ENCODE measurements around the gene NSUN2. TPM values are rescaled to one million over a fixed set of nuclear protein-coding genes. Genes with fewer than 3 reads are reported as not detected.

NSUN2 gene
- total RNA-seq, 1 donor from 2014 or later = 93.3 TPM

GRCh38 chr5:6633469-6634245 is 813 bp upstream of the NSUN2 start:
- peak; percentile 46 for ATAC-seq (ENCODE audit: low read depth)
- ChIA-PET CTCF (interaction anchor here (1.0 to 2.9 kb wide), 8 partner anchors 28 to 1137 kb away, joined by 3 to 28 read pairs (median 3); no protein-coding TSS in a partner anchor), POLR2A (interaction anchor here (0.7 to 3.4 kb wide), 16 partner anchors 13 to 1235 kb away, joined by 3 to 44 read pairs (median 13); partner anchors contain the start of genes FASTKD3, ICE1, MED10 and MTRR)
- no peaks in the 10 kb centered on the region for H3K9me3 Mint-ChIP-seq
- H3K27me3 Mint-ChIP-seq = no peaks in the 10 kb centered on the region
- DNase-seq = no peak
- H3K4me1 Mint-ChIP-seq = peaks cover 44% of the 10 kb centered on the region
- H3K36me3 Mint-ChIP-seq (ENCODE audit: low read depth) = peaks cover 40% of the 10 kb centered on the region
- intact Hi-C loops (cut with micrococcal nuclease) = loop anchor here (1.0 to 5.0 kb wide), 10 partner anchors 27 to 1234 kb away; partner anchors contain the start of genes FASTKD3, ICE1, MED10 and MTRR
- peak overlapping the region; percentile 92 for H3K4me3 Mint-ChIP-seq
- TF ChIP-seq, protein P1, sequence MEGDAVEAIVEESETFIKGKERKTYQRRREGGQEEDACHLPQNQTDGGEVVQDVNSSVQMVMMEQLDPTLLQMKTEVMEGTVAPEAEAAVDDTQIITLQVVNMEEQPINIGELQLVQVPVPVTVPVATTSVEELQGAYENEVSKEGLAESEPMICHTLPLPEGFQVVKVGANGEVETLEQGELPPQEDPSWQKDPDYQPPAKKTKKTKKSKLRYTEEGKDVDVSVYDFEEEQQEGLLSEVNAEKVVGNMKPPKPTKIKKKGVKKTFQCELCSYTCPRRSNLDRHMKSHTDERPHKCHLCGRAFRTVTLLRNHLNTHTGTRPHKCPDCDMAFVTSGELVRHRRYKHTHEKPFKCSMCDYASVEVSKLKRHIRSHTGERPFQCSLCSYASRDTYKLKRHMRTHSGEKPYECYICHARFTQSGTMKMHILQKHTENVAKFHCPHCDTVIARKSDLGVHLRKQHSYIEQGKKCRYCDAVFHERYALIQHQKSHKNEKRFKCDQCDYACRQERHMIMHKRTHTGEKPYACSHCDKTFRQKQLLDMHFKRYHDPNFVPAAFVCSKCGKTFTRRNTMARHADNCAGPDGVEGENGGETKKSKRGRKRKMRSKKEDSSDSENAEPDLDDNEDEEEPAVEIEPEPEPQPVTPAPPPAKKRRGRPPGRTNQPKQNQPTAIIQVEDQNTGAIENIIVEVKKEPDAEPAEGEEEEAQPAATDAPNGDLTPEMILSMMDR (IDR thresholded peaks at IDR 0.05) = no peak
- peak overlapping the region; percentile 63 for H3K27ac Mint-ChIP-seq

DNA sequence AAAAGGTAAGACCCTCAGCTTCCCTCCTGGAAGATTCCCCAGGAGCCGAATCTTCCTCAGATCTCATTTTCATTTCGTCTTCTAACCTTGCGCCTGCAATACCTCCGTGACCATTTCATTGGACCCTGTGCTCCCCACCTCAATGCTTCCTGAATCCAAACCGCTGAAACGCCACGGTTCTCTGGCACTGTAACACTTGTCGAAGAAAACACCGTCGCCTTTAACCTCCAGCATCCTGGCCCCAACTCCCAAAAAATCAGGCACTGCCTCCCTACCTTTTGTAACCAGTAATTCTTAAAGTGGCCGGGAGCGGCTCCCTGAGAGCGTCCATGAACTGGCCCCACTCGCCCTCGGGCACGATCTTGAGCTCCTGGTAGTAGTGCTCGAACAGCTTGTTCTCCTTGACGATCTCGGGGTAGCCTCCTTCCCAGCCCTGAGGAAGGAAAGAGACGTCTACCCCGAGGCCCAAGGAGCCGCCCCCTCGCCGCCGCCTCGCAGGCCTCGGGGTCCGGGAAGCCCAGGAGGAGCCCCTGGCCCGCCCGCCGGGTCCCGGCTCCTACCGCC is 438 bp downstream of the NSUN2 start:
- DNase-seq = no peak
- ChIA-PET CTCF (interaction anchor here (0.7 to 2.9 kb wide), 8 partner anchors 79 to 1135 kb away, joined by 3 to 28 read pairs (median 4); no protein-coding TSS in a partner anchor), POLR2A (interaction anchor here (0.5 to 3.4 kb wide), 16 partner anchors 11 to 1236 kb away, joined by 3 to 44 read pairs (median 13); partner anchors contain the start of genes FASTKD3, ICE1, MED10 and MTRR)
- no peaks in the 10 kb centered on the region for H3K27me3 Mint-ChIP-seq
- H3K9me3 Mint-ChIP-seq = no peaks in the 10 kb centered on the region
- peaks cover 47% of the 10 kb centered on the region for H3K36me3 Mint-ChIP-seq (ENCODE audit: low read depth)
- peak overlapping the region; percentile 92 for H3K4me3 Mint-ChIP-seq
- TF ChIP-seq, protein P1 (IDR thresholded peaks at IDR 0.05) = no peak
- H3K4me1 Mint-ChIP-seq = peaks cover 44% of the 10 kb centered on the region
- ATAC-seq (ENCODE audit: low read depth) = peak; percentile 15
- intact Hi-C loops (cut with micrococcal nuclease) = loop anchor here (2.0 to 5.0 kb wide), 4 partner anchors 104 to 1235 kb away; partner anchors contain the start of genes FASTKD3 and MTRR
- H3K27ac Mint-ChIP-seq = peak overlapping the region; percentile 99

- peak overlapping the region; percentile 31 for H3K27ac Mint-ChIP-seq
- H3K9me3 Mint-ChIP-seq = no peaks in the 10 kb centered on the region
- H3K4me1 Mint-ChIP-seq = peaks cover 44% of the 10 kb centered on the region
- intact Hi-C loops (cut with micrococcal nuclease) = loop anchor here (5.0 kb wide), 1 partner anchor 1236 kb away; the partner anchor contains the start of genes FASTKD3 and MTRR
- POLR2A ChIA-PET = interaction anchor here (2.2 to 3.4 kb wide), 3 partner anchors 81 to 114 kb away, joined by 13 to 44 read pairs (median 17); partner anchors contain the start of gene TENT4A
- CTCF ChIA-PET = interaction anchor here (1.6 to 2.9 kb wide), 2 partner anchors 80 to 114 kb away, joined by 6 to 28 read pairs; no protein-coding TSS in a partner anchor
- TF ChIP-seq, protein P1 (IDR thresholded peaks at IDR 0.05) = no peak
- no peaks in the 10 kb centered on the region for H3K27me3 Mint-ChIP-seq
- peak overlapping the region; percentile 92 for H3K4me3 Mint-ChIP-seq
- DNase-seq = no peak
- H3K36me3 Mint-ChIP-seq (ENCODE audit: low read depth) = peaks cover 54% of the 10 kb centered on the region
- ATAC-seq (ENCODE audit: low read depth) = no peak
Measured at GRCh38 chr5:6631441-6631840, 1.4 kb downstream of the NSUN2 start.

GRCh38 chr5:6626508-6626907 is 6.3 kb downstream of the NSUN2 start:
- CTCF ChIA-PET = interaction anchor here (1.0 kb wide), 1 partner anchor 119 kb away, joined by 4 read pairs; no protein-coding TSS in a partner anchor
- ATAC-seq (ENCODE audit: low read depth) (no peak), DNase-seq (no peak)
- intact Hi-C loops (cut with micrococcal nuclease) = no loop called here
- Mint-ChIP-seq H3K27me3 (no peaks in the 10 kb centered on the region), H3K4me3 (no peak overlapping the region), H3K36me3 (ENCODE audit: low read depth) (peaks cover 91% of the 10 kb centered on the region), H3K9me3 (peaks cover 11% of the 10 kb centered on the region), H3K27ac (no peak overlapping the region), H3K4me1 (peaks cover 33% of the 10 kb centered on the region)
- TF ChIP-seq, protein P1 (IDR thresholded peaks at IDR 0.05) = no peak
- POLR2A ChIA-PET = no interaction called here
